HUDEP-2 (cell line): ENCODE data around the gene TRERF1.

Source experiments
- DNase-seq, 76 experiments: peaks; one replicate each; lab custom pipeline; 2025; ENCODE audit not compliant: unreplicated experiment in 76 of 76; lab: John Stamatoyannopoulos, UW

Gene TRERF1

GRCh38 chr6:42315259-42315990, 136.3 kb downstream of the TRERF1 start:
- no peak for DNase-seq

GRCh38 chr6:42314571-42315258, 137.0 kb downstream of the TRERF1 start:
- no peak for DNase-seq

- no peak for DNase-seq
These were observed 137.7 kb downstream of the TRERF1 start for GRCh38 chr6:42313941-42314570.

- DNase-seq: no peak
These were observed 138.7 kb downstream of the TRERF1 start for GRCh38 chr6:42313038-42313437.

- DNase-seq: no peak
These were observed 144.6 kb downstream of the TRERF1 start for GRCh38 chr6:42307141-42307470.

GRCh38 chr6:42306439-42307140, 145.1 kb downstream of the TRERF1 start:
- no peak for DNase-seq

- no peak for DNase-seq
These were observed 147.5 kb downstream of the TRERF1 start for GRCh38 chr6:42304053-42304712.

GRCh38 chr6:42302411-42302810, 149.3 kb downstream of the TRERF1 start:
- DNase-seq: no peak

- no peak for DNase-seq
These were observed 149.7 kb downstream of the TRERF1 start for GRCh38 chr6:42301986-42302385.

GRCh38 chr6:42300701-42301100, 151.0 kb downstream of the TRERF1 start:
- no peak for DNase-seq

GRCh38 chr6:42300185-42300584, 151.5 kb downstream of the TRERF1 start:
- no peak for DNase-seq

- no peak for DNase-seq
These were observed 154.1 kb downstream of the TRERF1 start for GRCh38 chr6:42297661-42298060.

GRCh38 chr6:42296614-42297013, 155.1 kb downstream of the TRERF1 start:
- DNase-seq: no peak

GRCh38 chr6:42295677-42296076, 156.0 kb downstream of the TRERF1 start:
- no peak for DNase-seq

- no peak for DNase-seq
These were observed 156.5 kb downstream of the TRERF1 start for GRCh38 chr6:42295181-42295580.

GRCh38 chr6:42294759-42295158, 157.0 kb downstream of the TRERF1 start:
- no peak for DNase-seq

GRCh38 chr6:42293386-42293977, 158.2 kb downstream of the TRERF1 start:
- DNase-seq: no peak

GRCh38 chr6:42292004-42292740, 159.6 kb downstream of the TRERF1 start:
- no peak for DNase-seq

- no peak for DNase-seq
These were observed 164.0 kb downstream of the TRERF1 start for GRCh38 chr6:42287756-42288155.

GRCh38 chr6:42281570-42281969, 170.2 kb downstream of the TRERF1 start:
- no peak for DNase-seq
